Fibroblast of the aortic adventitia (primary cell): ENCODE data around the gene ZC4H2. TPM values are rescaled to one million over a fixed set of nuclear protein-coding genes. Genes with fewer than 3 reads are reported as not detected.
"Not testable (repeated sequence)": the region's sequence is repeated elsewhere in the genome, so short reads cannot be mapped to it uniquely, and the experiment has no call there.

Source experiments
- DNase-seq: peaks from one replicate; pipeline ENCODE4 v3.0.0-alpha.2; 2010; ENCODE audit warnings: low read depth
- H3K4me3 ChIP-seq: 2 replicates; pipeline ENCODE4 v1.5.1; 2011; ENCODE audit warnings: low read depth, mild to moderate bottlenecking, control low read depth, low read length, moderate library complexity
- CTCF ChIP-seq: IDR thresholded peaks from 2 replicates; pipeline ENCODE4 v1.5.1; 2011; ENCODE audit warnings: mild to moderate bottlenecking, low read length, control low read depth, inconsistent platforms; ENCODE audit not compliant: insufficient read depth
- total RNA-seq: library from RNA; depleted of rRNA; stranded (reverse); fragments of >200 nt; gene quantifications from 2 replicates; pipeline ENCODE4 v1.2.3, GENCODE V29; 2012; ENCODE audit warnings: low replicate concordance

ZC4H2 gene
- total RNA-seq, 1 donor = 7.5 TPM

DNA sequence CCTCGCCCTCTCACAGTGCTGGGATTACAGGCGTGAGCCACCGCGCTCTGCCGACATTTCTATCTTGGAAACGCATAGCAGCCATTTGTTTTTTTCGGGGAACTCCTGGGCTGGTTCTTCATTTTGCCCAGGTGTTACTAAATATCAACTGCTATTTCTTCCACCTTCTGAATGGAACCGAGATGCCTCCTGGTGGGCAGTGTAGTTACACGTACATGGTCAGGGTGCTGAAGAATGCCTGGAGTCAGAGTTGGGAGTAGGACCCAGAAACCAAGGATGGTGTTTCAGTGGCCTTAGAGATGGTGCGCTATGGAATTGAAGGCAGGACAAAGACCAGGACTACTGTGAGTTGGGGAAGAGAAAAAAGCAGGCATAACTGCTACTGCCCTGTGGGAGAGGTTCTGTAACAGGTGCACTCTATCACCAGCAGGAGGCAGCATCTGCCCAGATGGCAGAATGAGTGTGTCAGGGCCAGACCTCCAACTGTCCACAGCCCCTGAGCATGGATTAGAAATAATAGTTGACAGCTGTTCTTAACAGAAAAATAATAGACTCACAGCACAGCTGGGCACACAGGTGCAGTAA, 81.7 kb downstream of the ZC4H2 start:
- no peak overlapping the region for H3K4me3 ChIP-seq
- no peak for DNase-seq
- peak; percentile 11 for TF ChIP-seq CTCF

GRCh38 chrX:64885850-64886249, 90.4 kb downstream of the ZC4H2 start:
- no peak for DNase-seq
- TF ChIP-seq CTCF = peak; percentile 40
- no peak overlapping the region for H3K4me3 ChIP-seq

- H3K4me3 ChIP-seq, DNase-seq: not testable (repeated sequence)
These were observed 97.5 kb downstream of the ZC4H2 start for GRCh38 chrX:64878709-64879108.

GRCh38 chrX:64867217-64867616, 109.0 kb downstream of the ZC4H2 start:
- no peak for TF ChIP-seq CTCF
- no peak for DNase-seq
- no peak overlapping the region for H3K4me3 ChIP-seq

Other genes starting within 250 kb of the ZC4H2 start
- gene ZC3H12B, start 58.4 kb upstream of the ZC4H2 start, total RNA-seq = 0.41 and 1.4 TPM in 2 replicates